Measurements from ENCODE around the gene SPOCK3. TPM values are rescaled to one million over a fixed set of nuclear protein-coding genes. Genes with fewer than 3 reads are reported as not detected.
"Not testable (repeated sequence)": the region's sequence is repeated elsewhere in the genome, so short reads cannot be mapped to it uniquely, and the experiment has no call there.

The SPOCK3 gene
- total and polyA plus RNA-seq, 2 donors from 2014 or later, result 0.25 to 0.84 TPM

GRCh38 chr4:166972071-166972470, 262.2 kb downstream of the SPOCK3 start:
- intact Hi-C loops (cut with DNase I), result no loop called here
- TF ChIP-seq CTCF (IDR thresholded peaks at IDR 0.05; ENCODE audit: borderline replicate concordance, extremely low read depth, insufficient read depth), result no peak
- H3K27ac ChIP-seq (ENCODE audit: low read depth in 2 of 2, low read length in 2 of 2), result no peak overlapping the region
- DNase-seq (peak in 2 of 5 donors; percentile 59 to 76), FAIRE-seq (no peak)
- no peak overlapping the region for H3K9ac ChIP-seq (ENCODE audit: low read length in 3 of 3)
- no peaks in the 10 kb centered on the region for H3K27me3 ChIP-seq (ENCODE audit: control insufficient read depth, insufficient read depth, low read length)
- no peak overlapping the region for H3K4me3 ChIP-seq (ENCODE audit: low read length in 3 of 3)
- H3K36me3 ChIP-seq (ENCODE audit: control insufficient read depth in 2 of 3, insufficient read depth in 3 of 3, low read length in 3 of 3), result no peaks in the 10 kb centered on the region
- peaks cover 0 to 4% (median 3%) of the 10 kb centered on the region in 3 donors for H3K9me3 ChIP-seq (ENCODE audit: control insufficient read depth in 2 of 3, insufficient read depth in 1 of 3, low read length in 3 of 3)
- H3K4me1 ChIP-seq (ENCODE audit: control insufficient read depth in 2 of 3, insufficient read depth in 2 of 3, low read depth in 1 of 3, low read length in 3 of 3), result no peaks in the 10 kb centered on the region

GRCh38 chr4:166968219-166968618, 266.1 kb downstream of the SPOCK3 start:
- H3K4me3 ChIP-seq (ENCODE audit: low read length in 3 of 3); DNase-seq; FAIRE-seq; H3K27me3 ChIP-seq (ENCODE audit: control insufficient read depth, insufficient read depth, low read length); intact Hi-C loops (cut with DNase I); H3K9ac ChIP-seq (ENCODE audit: low read length in 3 of 3); H3K9me3 ChIP-seq (ENCODE audit: control insufficient read depth in 2 of 3, insufficient read depth in 1 of 3, low read length in 3 of 3); H3K27ac ChIP-seq (ENCODE audit: low read depth in 2 of 2, low read length in 2 of 2); H3K4me1 ChIP-seq (ENCODE audit: control insufficient read depth in 2 of 3, insufficient read depth in 2 of 3, low read depth in 1 of 3, low read length in 3 of 3); H3K36me3 ChIP-seq (ENCODE audit: control insufficient read depth in 2 of 3, insufficient read depth in 3 of 3, low read length in 3 of 3): not testable (repeated sequence)

- Histone ChIP-seq H3K27me3 (ENCODE audit: control insufficient read depth, insufficient read depth, low read length) (no peaks in the 10 kb centered on the region), H3K4me3 (ENCODE audit: low read length in 3 of 3) (no peak overlapping the region), H3K9ac (ENCODE audit: low read length in 3 of 3) (no peak overlapping the region), H3K4me1 (ENCODE audit: control insufficient read depth in 2 of 3, insufficient read depth in 2 of 3, low read depth in 1 of 3, low read length in 3 of 3) (no peaks in the 10 kb centered on the region), H3K9me3 (ENCODE audit: control insufficient read depth in 2 of 3, insufficient read depth in 1 of 3, low read length in 3 of 3) (peaks cover 0 to 4% (median 3%) of the 10 kb centered on the region in 3 donors), H3K36me3 (ENCODE audit: control insufficient read depth in 2 of 3, insufficient read depth in 3 of 3, low read length in 3 of 3) (no peaks in the 10 kb centered on the region), H3K27ac (ENCODE audit: low read depth in 2 of 2, low read length in 2 of 2) (no peak overlapping the region)
- DNase-seq (no peak), FAIRE-seq (no peak)
- intact Hi-C loops (cut with DNase I), result no loop called here
- no peak for TF ChIP-seq CTCF (IDR thresholded peaks at IDR 0.05; ENCODE audit: borderline replicate concordance, extremely low read depth, insufficient read depth)
Measured at GRCh38 chr4:166965562-166965961, 268.7 kb downstream of the SPOCK3 start.

GRCh38 chr4:166957451-166957850, 276.8 kb downstream of the SPOCK3 start:
- intact Hi-C loops (cut with DNase I), result no loop called here
- Histone ChIP-seq H3K4me1 (ENCODE audit: control insufficient read depth in 2 of 3, insufficient read depth in 2 of 3, low read depth in 1 of 3, low read length in 3 of 3) (no peaks in the 10 kb centered on the region), H3K4me3 (ENCODE audit: low read length in 3 of 3) (no peak overlapping the region), H3K27ac (ENCODE audit: low read depth in 2 of 2, low read length in 2 of 2) (no peak overlapping the region), H3K36me3 (ENCODE audit: control insufficient read depth in 2 of 3, insufficient read depth in 3 of 3, low read length in 3 of 3) (no peaks in the 10 kb centered on the region), H3K27me3 (ENCODE audit: control insufficient read depth, insufficient read depth, low read length) (no peaks in the 10 kb centered on the region), H3K9ac (ENCODE audit: low read length in 3 of 3) (no peak overlapping the region), H3K9me3 (ENCODE audit: control insufficient read depth in 2 of 3, insufficient read depth in 1 of 3, low read length in 3 of 3) (no peaks in the 10 kb centered on the region)
- no peak for DNase-seq
- TF ChIP-seq CTCF (IDR thresholded peaks at IDR 0.05; ENCODE audit: borderline replicate concordance, extremely low read depth, insufficient read depth), result no peak
- FAIRE-seq, result no peak

Data from kidney (tissue), 14 donors.